ENCODE measurements around the gene CLIC6.
A peak's percentile ranks its signal among the peaks of the same experiment; 100 is the strongest.

CLIC6 gene

GRCh38 chr21:34636961-34637360 lies 31.8 kb upstream of the CLIC6 start:
- Histone ChIP-seq H3K4me1 (peaks cover 28% of the 10 kb centered on the region), H3K4me2 (no peak overlapping the region), H4K20me1 (no peaks in the 10 kb centered on the region), H3K9me3 (no peaks in the 10 kb centered on the region), H3K4me3 (no peak overlapping the region), H3K36me3 (no peaks in the 10 kb centered on the region), H3K27me3 (no peaks in the 10 kb centered on the region), H3K9ac (no peak overlapping the region), H3K27ac (no peak overlapping the region)
- no peak for TF ChIP-seq Cebpa-rat (IDR thresholded peaks at IDR 0.05)

DNA sequence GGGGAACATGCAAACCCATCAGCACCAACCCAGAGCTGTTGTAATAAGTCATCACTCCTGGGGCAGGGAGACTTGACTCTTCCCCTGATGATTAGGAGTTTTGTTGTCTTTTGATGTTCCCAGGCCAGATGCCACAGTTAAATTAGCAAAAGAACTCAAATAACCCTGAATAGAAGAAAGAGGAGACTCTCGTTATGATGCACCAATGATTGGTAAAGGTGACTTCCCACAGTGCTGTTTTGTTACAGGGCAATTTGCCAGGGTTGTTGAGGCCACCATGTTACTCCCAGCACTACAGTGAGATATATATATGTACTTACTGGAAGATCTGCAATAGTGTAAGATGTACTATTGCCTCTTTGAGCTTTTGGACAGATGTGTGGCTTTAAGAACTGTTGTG lies 29.5 kb upstream of the CLIC6 start:
- H3K27me3 ChIP-seq = no peaks in the 10 kb centered on the region
- no peak for TF ChIP-seq Cebpa-rat (IDR thresholded peaks at IDR 0.05)
- no peak overlapping the region for H3K4me2 ChIP-seq
- H3K9ac ChIP-seq = no peak overlapping the region
- no peaks in the 10 kb centered on the region for H3K9me3 ChIP-seq
- no peaks in the 10 kb centered on the region for H3K36me3 ChIP-seq
- no peaks in the 10 kb centered on the region for H4K20me1 ChIP-seq
- H3K4me3 ChIP-seq = no peak overlapping the region
- peaks cover 35% of the 10 kb centered on the region for H3K4me1 ChIP-seq
- H3K27ac ChIP-seq = no peak overlapping the region

GRCh38 chr21:34639882-34640788 lies 28.7 kb upstream of the CLIC6 start:
- Histone ChIP-seq H3K4me2 (peak overlapping the region; percentile 14), H3K4me1 (peaks cover 35% of the 10 kb centered on the region), H3K36me3 (no peaks in the 10 kb centered on the region), H4K20me1 (no peaks in the 10 kb centered on the region), H3K9me3 (no peaks in the 10 kb centered on the region), H3K27ac (no peak overlapping the region), H3K4me3 (no peak overlapping the region), H3K27me3 (no peaks in the 10 kb centered on the region), H3K9ac (no peak overlapping the region)
- no peak for TF ChIP-seq Cebpa-rat (IDR thresholded peaks at IDR 0.05)

GRCh38 chr21:34640858-34641257 lies 27.9 kb upstream of the CLIC6 start:
- Histone ChIP-seq H3K4me1 (peaks cover 35% of the 10 kb centered on the region), H3K36me3 (no peaks in the 10 kb centered on the region), H4K20me1 (no peaks in the 10 kb centered on the region), H3K9ac (no peak overlapping the region), H3K4me3 (no peak overlapping the region), H3K27ac (no peak overlapping the region), H3K27me3 (no peaks in the 10 kb centered on the region), H3K4me2 (peak overlapping the region; percentile 14; the same call in 1 of the 2 replicates), H3K9me3 (no peaks in the 10 kb centered on the region)
- TF ChIP-seq Cebpa-rat (IDR thresholded peaks at IDR 0.05) = no peak

- peak overlapping the region; percentile 74 for H3K4me2 ChIP-seq
- H3K4me3 ChIP-seq = no peak overlapping the region
- H3K9ac ChIP-seq = no peak overlapping the region
- no peaks in the 10 kb centered on the region for H3K9me3 ChIP-seq
- peaks cover 35% of the 10 kb centered on the region for H3K4me1 ChIP-seq
- H3K36me3 ChIP-seq = no peaks in the 10 kb centered on the region
- no peak overlapping the region for H3K27ac ChIP-seq
- no peaks in the 10 kb centered on the region for H4K20me1 ChIP-seq
- H3K27me3 ChIP-seq = no peaks in the 10 kb centered on the region
- TF ChIP-seq Cebpa-rat (IDR thresholded peaks at IDR 0.05) = no peak
Observed at GRCh38 chr21:34642211-34643075, 26.4 kb upstream of the CLIC6 start.

DNA sequence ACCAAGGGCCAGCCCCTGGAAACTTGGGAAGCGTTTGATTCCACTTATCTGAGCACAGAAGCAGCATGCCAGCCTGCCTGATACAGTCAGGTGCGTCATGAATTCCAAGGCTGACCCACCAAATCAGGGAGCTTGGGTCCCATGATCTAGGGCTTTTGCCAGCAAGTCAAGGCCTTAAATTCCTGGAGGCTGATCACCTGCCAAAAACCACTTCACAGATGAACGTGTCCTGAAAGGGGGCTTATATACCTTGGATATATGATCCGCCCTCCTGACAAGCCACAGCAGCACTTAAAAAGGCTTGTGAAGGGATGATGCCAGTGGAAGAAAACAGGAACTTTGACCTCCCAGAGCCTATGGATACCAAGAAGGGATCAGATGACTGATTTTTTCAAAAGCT lies 24.0 kb upstream of the CLIC6 start:
- Histone ChIP-seq H4K20me1 (no peaks in the 10 kb centered on the region), H3K9me3 (no peaks in the 10 kb centered on the region), H3K4me1 (peaks cover 35% of the 10 kb centered on the region), H3K4me3 (no peak overlapping the region), H3K27ac (no peak overlapping the region), H3K36me3 (no peaks in the 10 kb centered on the region), H3K4me2 (no peak overlapping the region), H3K9ac (no peak overlapping the region), H3K27me3 (no peaks in the 10 kb centered on the region)
- no peak for TF ChIP-seq Cebpa-rat (IDR thresholded peaks at IDR 0.05)

GRCh38 chr21:34647555-34647954 lies 21.2 kb upstream of the CLIC6 start:
- Histone ChIP-seq H3K4me2 (no peak overlapping the region), H3K27ac (no peak overlapping the region), H4K20me1 (no peaks in the 10 kb centered on the region), H3K9me3 (peaks cover 6% of the 10 kb centered on the region; the same call in 1 of the 2 replicates), H3K27me3 (no peaks in the 10 kb centered on the region), H3K36me3 (no peaks in the 10 kb centered on the region), H3K4me1 (peaks cover 10% of the 10 kb centered on the region), H3K4me3 (no peak overlapping the region), H3K9ac (no peak overlapping the region)
- no peak for TF ChIP-seq Cebpa-rat (IDR thresholded peaks at IDR 0.05)

DNA sequence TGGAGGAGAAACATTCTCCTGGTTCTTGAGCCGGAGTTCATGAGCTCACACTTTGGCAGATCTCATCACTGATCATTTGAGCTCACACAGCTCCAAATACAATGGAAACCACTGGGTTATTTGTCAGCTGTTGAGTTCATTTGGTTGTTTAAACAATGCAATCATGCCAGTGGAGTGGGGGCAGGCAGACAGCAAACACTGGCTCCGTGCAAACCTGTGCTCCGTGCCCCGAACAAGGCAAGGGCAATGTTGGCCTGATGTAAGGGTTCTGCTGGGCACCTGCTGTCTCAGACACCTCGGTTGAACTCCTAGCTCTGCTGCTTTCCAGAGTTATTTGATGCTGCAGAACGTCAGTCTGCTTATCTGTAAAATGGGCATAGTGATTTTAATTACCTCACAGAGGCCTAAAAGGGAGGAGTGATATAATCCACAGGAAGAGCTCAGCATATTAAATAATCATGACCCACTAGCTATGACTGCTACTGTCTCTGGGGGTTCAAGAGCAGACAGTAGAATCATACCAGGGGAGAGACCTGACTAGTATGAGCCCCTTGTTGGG lies 20.0 kb upstream of the CLIC6 start:
- Histone ChIP-seq H3K4me1 (no peaks in the 10 kb centered on the region), H3K4me2 (no peak overlapping the region), H3K9ac (no peak overlapping the region), H4K20me1 (no peaks in the 10 kb centered on the region), H3K36me3 (no peaks in the 10 kb centered on the region), H3K4me3 (no peak overlapping the region), H3K27me3 (no peaks in the 10 kb centered on the region), H3K27ac (no peak overlapping the region), H3K9me3 (peaks cover 9% of the 10 kb centered on the region; the same call in 1 of the 2 replicates)
- no peak for TF ChIP-seq Cebpa-rat (IDR thresholded peaks at IDR 0.05)

DNA sequence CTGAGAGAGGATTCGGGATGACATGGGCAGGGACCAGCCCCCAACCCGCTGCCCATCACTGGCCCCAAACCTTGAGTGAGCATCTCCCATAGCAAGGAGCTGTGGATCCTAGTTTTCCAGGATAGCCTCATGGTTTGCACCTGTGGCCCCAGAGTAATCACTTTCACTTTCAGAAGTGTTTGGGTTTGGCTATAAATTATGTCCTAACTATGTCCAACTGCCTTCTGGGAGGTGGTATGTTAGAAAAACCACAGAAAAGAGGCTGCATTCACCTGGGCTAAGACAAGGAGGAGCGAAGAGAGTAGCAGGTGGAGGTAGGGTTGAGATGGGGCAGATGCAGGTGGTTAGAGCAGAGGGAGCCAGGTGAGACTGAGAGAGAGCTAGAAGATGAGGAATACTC lies 19.4 kb upstream of the CLIC6 start:
- Histone ChIP-seq H4K20me1 (no peaks in the 10 kb centered on the region), H3K27me3 (no peaks in the 10 kb centered on the region), H3K27ac (no peak overlapping the region), H3K4me3 (no peak overlapping the region), H3K4me1 (no peaks in the 10 kb centered on the region), H3K9me3 (peaks cover 9% of the 10 kb centered on the region; the same call in 1 of the 2 replicates), H3K9ac (no peak overlapping the region), H3K4me2 (no peak overlapping the region), H3K36me3 (no peaks in the 10 kb centered on the region)
- no peak for TF ChIP-seq Cebpa-rat (IDR thresholded peaks at IDR 0.05)

Measured in BLaER1 (cell line).